ENCODE results near the gene DIP2B.

- TF ChIP-seq, protein P1, sequence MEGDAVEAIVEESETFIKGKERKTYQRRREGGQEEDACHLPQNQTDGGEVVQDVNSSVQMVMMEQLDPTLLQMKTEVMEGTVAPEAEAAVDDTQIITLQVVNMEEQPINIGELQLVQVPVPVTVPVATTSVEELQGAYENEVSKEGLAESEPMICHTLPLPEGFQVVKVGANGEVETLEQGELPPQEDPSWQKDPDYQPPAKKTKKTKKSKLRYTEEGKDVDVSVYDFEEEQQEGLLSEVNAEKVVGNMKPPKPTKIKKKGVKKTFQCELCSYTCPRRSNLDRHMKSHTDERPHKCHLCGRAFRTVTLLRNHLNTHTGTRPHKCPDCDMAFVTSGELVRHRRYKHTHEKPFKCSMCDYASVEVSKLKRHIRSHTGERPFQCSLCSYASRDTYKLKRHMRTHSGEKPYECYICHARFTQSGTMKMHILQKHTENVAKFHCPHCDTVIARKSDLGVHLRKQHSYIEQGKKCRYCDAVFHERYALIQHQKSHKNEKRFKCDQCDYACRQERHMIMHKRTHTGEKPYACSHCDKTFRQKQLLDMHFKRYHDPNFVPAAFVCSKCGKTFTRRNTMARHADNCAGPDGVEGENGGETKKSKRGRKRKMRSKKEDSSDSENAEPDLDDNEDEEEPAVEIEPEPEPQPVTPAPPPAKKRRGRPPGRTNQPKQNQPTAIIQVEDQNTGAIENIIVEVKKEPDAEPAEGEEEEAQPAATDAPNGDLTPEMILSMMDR (IDR thresholded peaks at IDR 0.05) = no peak
- TF ChIP-seq POLR2A (IDR thresholded peaks at IDR 0.05) = no peak
Observed at GRCh38 chr12:50530532-50530931, 25.7 kb downstream of the DIP2B start.

Measured in adrenal gland (tissue), 5 donors.